ENCODE data around the gene HS6ST3.

Gene HS6ST3

GRCh38 chr13:96673825-96674224 lies 583.9 kb downstream of the HS6ST3 start:
- no peak for DNase-seq

- DNase-seq = no peak
These were observed 587.1 kb downstream of the HS6ST3 start for GRCh38 chr13:96677029-96677428.

GRCh38 chr13:96678801-96679200 lies 588.9 kb downstream of the HS6ST3 start:
- DNase-seq = no peak

- no peak for DNase-seq
These were observed 591.0 kb downstream of the HS6ST3 start for GRCh38 chr13:96680898-96681297.

- no peak for DNase-seq
These were observed 591.9 kb downstream of the HS6ST3 start for GRCh38 chr13:96681766-96682165.

GRCh38 chr13:96684469-96684868 lies 594.6 kb downstream of the HS6ST3 start:
- DNase-seq = no peak

GRCh38 chr13:96684907-96685306 lies 595.0 kb downstream of the HS6ST3 start:
- DNase-seq = no peak

GRCh38 chr13:96686286-96686685 lies 596.4 kb downstream of the HS6ST3 start:
- DNase-seq = no peak

GRCh38 chr13:96687191-96687590 lies 597.3 kb downstream of the HS6ST3 start:
- DNase-seq = no peak

GRCh38 chr13:96690998-96691397 lies 601.1 kb downstream of the HS6ST3 start:
- no peak for DNase-seq

GRCh38 chr13:96696389-96696900 lies 606.5 kb downstream of the HS6ST3 start:
- no peak for DNase-seq

GRCh38 chr13:96700657-96701056 lies 610.8 kb downstream of the HS6ST3 start:
- DNase-seq = no peak

- no peak for DNase-seq
These were observed 617.2 kb downstream of the HS6ST3 start for GRCh38 chr13:96707146-96707545.

- DNase-seq = no peak
These were observed 620.4 kb downstream of the HS6ST3 start for GRCh38 chr13:96710166-96710862.

GRCh38 chr13:96720446-96720845 lies 630.5 kb downstream of the HS6ST3 start:
- DNase-seq = no peak

- DNase-seq = no peak
These were observed 636.7 kb downstream of the HS6ST3 start for GRCh38 chr13:96726651-96727050.

- DNase-seq = no peak
These were observed 638.6 kb downstream of the HS6ST3 start for GRCh38 chr13:96728463-96728862.

- no peak for DNase-seq
These were observed 640.8 kb downstream of the HS6ST3 start for GRCh38 chr13:96730676-96731075.

- DNase-seq = no peak
These were observed 644.6 kb downstream of the HS6ST3 start for GRCh38 chr13:96734499-96734898.

- no peak for DNase-seq
These were observed 651.9 kb downstream of the HS6ST3 start for GRCh38 chr13:96741779-96742178.

- no peak for DNase-seq
These were observed 653.6 kb downstream of the HS6ST3 start for GRCh38 chr13:96743296-96744089.

GRCh38 chr13:96744367-96745331 lies 654.7 kb downstream of the HS6ST3 start:
- no peak for DNase-seq

- DNase-seq = no peak
These were observed 657.0 kb downstream of the HS6ST3 start for GRCh38 chr13:96746886-96747285.

Data from NCI-H2081 treated with DMSO at 0.1 percent for 48 hours (cell line).